K562 (cell line): ENCODE measurements around the gene RFNG. TPM values are rescaled to one million over a fixed set of nuclear protein-coding genes. Genes with fewer than 3 reads are reported as not detected.

Experiments used
- ATAC-seq: fragments of 200-7000 bp; cut with Tn5 transposase; 3 replicates; pipeline ENCODE4 v1.9.1; 2020; ENCODE audit warnings: moderate library complexity
- BruUV-seq: library from RNA; stranded (reverse); fragments of 400-500 nt; replicated peaks from 2 replicates; lab custom pipeline; 2021; lab: Mats Ljungman, UMichigan
- CTCF ChIA-PET: fragments of 300-600 bp; formaldehyde crosslinking; extraction: SDS; loops from one replicate; lab custom pipeline; 2021; ENCODE audit warnings: low intra/inter-chr PET ratio; lab: Yijun Ruan, JAX
- POLR2A ChIA-PET: fragments of 300-600, 350-650 bp; sonication (Branson Sonifier 250); formaldehyde crosslinking; extraction: SDS; loops from one replicate; lab custom pipeline; 2021; ENCODE audit warnings: antibody characterized with exemption, inconsistent platforms; lab: Yijun Ruan, JAX
- DNase-seq, 4 experiments: peaks; one replicate each; pipeline versions ENCODE4 v3.0.0 to v3.0.0-alpha.2; 2011 to 2018; ENCODE audit warnings: low spot score in 3 of 4, mixed read lengths in 3 of 4; ENCODE audit errors: extremely low read depth in 1 of 4
- FAIRE-seq: peaks from 2 replicates; lab custom pipeline; 2011; peaks lifted over from hg19 to GRCh38; lab: Jason Lieb, UNC
- H2AFZ ChIP-seq: 2 replicates; pipeline ENCODE4 v1.6.0; 2011; ENCODE audit warnings: low read depth, low read length, control low read depth, inconsistent platforms
- H3K27ac ChIP-seq: fragments of 200-600 bp; 3 replicates; pipeline ENCODE4 v1.8.0; 2011; ENCODE audit warnings: low read depth, mild to moderate bottlenecking, control low read depth, inconsistent platforms, low read length, moderate library complexity, mixed read lengths; ENCODE audit errors: extremely low read depth
- H3K27me3 ChIP-seq, 2 experiments: fragments of 300-600 bp in 1 of 2; 2 replicates in 1 of 2; 3 replicates in 1 of 2; pipeline versions ENCODE4 v1.6.0 to v1.8.0; 2011; ENCODE audit warnings: inconsistent platforms in 2 of 2, low read length in 2 of 2, mild to moderate bottlenecking in 1 of 2, mixed read lengths in 1 of 2, moderate library complexity in 1 of 2; ENCODE audit not compliant: control insufficient read depth in 2 of 2, insufficient read depth in 2 of 2
- H3K36me3 ChIP-seq: fragments of 300-600 bp; 3 replicates; pipeline ENCODE4 v1.8.0; 2011; ENCODE audit warnings: mild to moderate bottlenecking, low read length, inconsistent platforms; ENCODE audit not compliant: control insufficient read depth, insufficient read depth
- H3K4me1 ChIP-seq, 2 experiments: fragments of 200-600 bp in 1 of 2; replicated peaks in 1 of 2; 2 replicates in 1 of 2; 3 replicates in 1 of 2; pipeline versions ENCODE4 v1.5.1 to v1.8.0; 2011; ENCODE audit warnings: inconsistent platforms in 2 of 2, low read length in 2 of 2, mild to moderate bottlenecking in 1 of 2, mixed read lengths in 1 of 2, moderate library complexity in 1 of 2; ENCODE audit not compliant: control insufficient read depth in 2 of 2, insufficient read depth in 2 of 2
- H3K4me2 ChIP-seq: 2 replicates; pipeline ENCODE4 v1.6.1; 2011; ENCODE audit warnings: low read length, control low read depth, inconsistent platforms, mixed read lengths; ENCODE audit not compliant: insufficient read depth
- H3K4me3 ChIP-seq: fragments of 200-600 bp; sonication (generic), shearing (Covaris generic); 2 replicates; pipeline ENCODE4 v1.5.1; 2016; ENCODE audit warnings: control low read depth, inconsistent platforms
- H3K79me2 ChIP-seq: fragments of 200-600 bp; 3 replicates; pipeline ENCODE4 v1.8.0; 2011; ENCODE audit warnings: low read length, inconsistent platforms; ENCODE audit not compliant: control insufficient read depth, insufficient read depth
- H3K9ac ChIP-seq, 2 experiments: 2 replicates each; pipeline versions ENCODE4 v1.6.0 to v1.6.1; 2011; ENCODE audit warnings: low read depth in 2 of 2, low read length in 2 of 2, control low read depth in 1 of 2, inconsistent platforms in 1 of 2, mild to moderate bottlenecking in 1 of 2, mixed read lengths in 1 of 2; ENCODE audit not compliant: insufficient read depth in 1 of 2
- H3K9me1 ChIP-seq: one replicate; pipeline ENCODE4 v1.6.0; 2011; ENCODE audit warnings: inconsistent platforms, mild to moderate bottlenecking, low read length, moderate library complexity; ENCODE audit not compliant: control insufficient read depth, insufficient read depth
- H3K9me3 ChIP-seq: replicated peaks from 2 replicates; pipeline ENCODE4 v1.5.1; 2011; ENCODE audit warnings: low read depth, low read length, inconsistent platforms; ENCODE audit not compliant: control insufficient read depth, insufficient read depth
- H4K20me1 ChIP-seq: replicated peaks from 2 replicates; pipeline ENCODE4 v1.6.1; 2011; ENCODE audit warnings: low read length, inconsistent platforms, mixed read lengths; ENCODE audit not compliant: control insufficient read depth, insufficient read depth
- ARID1B ChIP-seq: fragments of 450-650 bp; IDR thresholded peaks from 2 replicates; pipeline ENCODE4 v1.6.1; 2016; ENCODE audit warnings: antibody characterized with exemption, mild to moderate bottlenecking, inconsistent platforms
- JUND ChIP-seq, 2 experiments: IDR thresholded peaks; 2 replicates in 1 of 2; 3 replicates in 1 of 2; pipeline ENCODE4 v1.6.1; 2011; ENCODE audit warnings: borderline replicate concordance in 2 of 2, low read depth in 2 of 2, low read length in 2 of 2, improper control_type of control experiment in 1 of 2, missing biosample characterization in 1 of 2, missing genetic modification characterization in 1 of 2, missing genetic modification reagents in 1 of 2
- NFYB ChIP-seq: IDR thresholded peaks from 2 replicates; pipeline ENCODE4 v1.6.1; 2011; ENCODE audit warnings: mild to moderate bottlenecking, moderate library complexity; ENCODE audit not compliant: insufficient read length; ENCODE audit errors: extremely low read depth
- POLR2AphosphoS5 ChIP-seq: IDR thresholded peaks from 2 replicates; pipeline ENCODE4 v1.6.1; 2011; ENCODE audit warnings: mild to moderate bottlenecking, low read depth, low read length, moderate library complexity; ENCODE audit not compliant: control insufficient read depth, insufficient read depth
- POU5F1 ChIP-seq: fragments of 150-350 bp; IDR thresholded peaks from 2 replicates; pipeline ENCODE4 v1.6.1; 2014; ENCODE audit warnings: borderline replicate concordance, low read length, low read depth, mild to moderate bottlenecking; ENCODE audit not compliant: partially characterized antibody
- ZNF764 ChIP-seq: fragments of 250-450 bp; sonication (Bioruptor Pico); IDR thresholded peaks from 2 replicates; pipeline ENCODE4 v1.4.0; 2020; ENCODE audit warnings: low read depth, mild to moderate bottlenecking, moderate library complexity
- ZSCAN32 ChIP-seq: fragments of 450-650 bp; formaldehyde crosslinking; IDR thresholded peaks from 2 replicates; pipeline ENCODE4 v1.4.0; 2020; ENCODE audit warnings: mild to moderate bottlenecking, moderate library complexity
- WGBS: fragments of 100-300 bp; shearing (Covaris generic); methylation state at CpG from one replicate; pipeline ENCODE4 v1.1.6; 2016; ENCODE audit warnings: low coverage, mixed read lengths; ENCODE audit not compliant: insufficient coverage; ENCODE audit errors: missing lambda C conversion rate; 5-methylcytosine and 5-hydroxymethylcytosine counted together
- in situ Hi-C: fragments of 300-500 bp; cut with MboI; formaldehyde crosslinking; loops from 4 replicates; pipeline ENCODE4 v1.15.0; 2018; ENCODE audit warnings: inconsistent platforms, mixed read lengths
- intact Hi-C: fragments of 100-400 bp; cut with micrococcal nuclease; formaldehyde crosslinking; loops from 2 replicates; pipeline ENCODE4 v1.14.2; 2022
- polyA plus RNA-seq, 8 experiments: library from polyadenylated mRNA; depleted of rRNA in 4 of 8; stranded (reverse) in 5 of 8; unstranded in 3 of 8; fragments of >200 nt; fragmentation: Nextera tagmentation in 2 of 8; fragmentation: Illumina TruSeq in 1 of 8; extraction: Ambion mirVana in 2 of 8; extraction: Trizol in 1 of 8; gene quantifications; 2 replicates each; pipeline versions ENCODE4 v1.2.1 to v1.2.3, GENCODE V29; 2011 to 2014; ENCODE audit warnings: inconsistent platforms in 1 of 8, missing spikeins in 1 of 8
- total RNA-seq, 7 experiments: library from RNA; depleted of rRNA in 6 of 7; stranded (reverse); fragments of >200 nt in 6 of 7; fragmentation: Illumina TruSeq in 2 of 7; extraction: Trizol in 2 of 7; gene quantifications; 2 replicates each; pipeline versions ENCODE4 v1.2.1 to v1.2.3, GENCODE V29; 2011 to 2021; ENCODE audit warnings: low replicate concordance in 1 of 7
- TF ChIP-seq, protein P1 (sequence below): fragments of 450-650 bp; formaldehyde crosslinking; conservative IDR thresholded peaks from 2 replicates; pipeline ENCODE4 v1.4.0; 2022; ENCODE audit warnings: mild to moderate bottlenecking, missing genetic modification characterization
- TF ChIP-seq, protein P2 (sequence below): fragments of 250-450 bp; sonication (Bioruptor Pico); IDR thresholded peaks from 2 replicates; pipeline ENCODE4 v1.4.0; 2020; ENCODE audit warnings: mild to moderate bottlenecking
- TF ChIP-seq, protein P3 (sequence below): sonication (generic); formaldehyde crosslinking; IDR thresholded peaks from 2 replicates; pipeline ENCODE4 v1.9.0; 2022; ENCODE audit warnings: mild to moderate bottlenecking, missing genetic modification reagents

Gene RFNG
- total and polyA plus RNA-seq, 9 of the 15 experiments (the other 6 are each of a cell fraction or from before 2014, with no cell fraction given) = 0.32 to 32.8 (median 9.5) TPM

DNA sequence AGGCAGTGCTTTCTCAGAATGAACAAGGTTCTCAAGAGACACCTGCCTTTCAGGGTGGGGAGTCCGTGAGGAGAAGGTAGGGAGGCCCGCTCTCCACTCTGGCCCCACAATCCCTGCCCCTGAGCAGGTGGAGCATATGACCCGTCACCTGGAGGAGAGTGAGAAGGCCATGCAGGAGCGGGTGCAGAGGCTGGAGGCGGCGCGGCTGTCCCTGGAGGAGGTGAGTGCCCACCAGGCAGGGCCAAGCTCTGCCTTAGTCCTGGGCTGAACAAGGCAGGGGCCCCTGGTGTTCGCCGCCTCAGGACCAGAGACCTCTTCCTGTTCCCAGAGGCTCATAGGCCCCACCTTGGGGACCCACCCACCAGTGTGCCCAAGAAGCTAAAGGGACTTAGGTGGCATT lies 22.6 kb downstream of the RFNG start:
- no TSS peak for BruUV-seq
- intact Hi-C loops (no loop called here), in situ Hi-C loops (no loop called here)
- DNase-seq = no peak
- Histone ChIP-seq H3K79me2 (peaks cover 20% of the 10 kb centered on the region), H3K27me3 (no peaks in the 10 kb centered on the region), H3K4me2 (no peak overlapping the region), H4K20me1 (no peaks in the 10 kb centered on the region), H3K9ac (peak overlapping the region in 1 of 2 experiments; percentile 55; a peak in 1 of 4 replicates), H3K27ac (no peak overlapping the region), H3K4me1 (peaks cover 8 to 89% of the 10 kb centered on the region in 2 experiments)
- POLR2A ChIA-PET = interaction anchor here (2.0 kb wide), 1 partner anchor 9 kb away, joined by 6 read pairs; the partner anchor contains the start of gene DCXR
- ATAC-seq = no peak
- no peak for TF ChIP-seq NFYB
- TF ChIP-seq, protein P1, sequence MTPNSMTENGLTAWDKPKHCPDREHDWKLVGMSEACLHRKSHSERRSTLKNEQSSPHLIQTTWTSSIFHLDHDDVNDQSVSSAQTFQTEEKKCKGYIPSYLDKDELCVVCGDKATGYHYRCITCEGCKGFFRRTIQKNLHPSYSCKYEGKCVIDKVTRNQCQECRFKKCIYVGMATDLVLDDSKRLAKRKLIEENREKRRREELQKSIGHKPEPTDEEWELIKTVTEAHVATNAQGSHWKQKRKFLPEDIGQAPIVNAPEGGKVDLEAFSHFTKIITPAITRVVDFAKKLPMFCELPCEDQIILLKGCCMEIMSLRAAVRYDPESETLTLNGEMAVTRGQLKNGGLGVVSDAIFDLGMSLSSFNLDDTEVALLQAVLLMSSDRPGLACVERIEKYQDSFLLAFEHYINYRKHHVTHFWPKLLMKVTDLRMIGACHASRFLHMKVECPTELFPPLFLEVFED (CRISPR knock-in tag) = no peak
- no peak for TF ChIP-seq JUND (IDR thresholded peaks at IDR 0.05; ENCODE audit: borderline replicate concordance, low read depth, low read length)
- no peak for TF ChIP-seq JUND (tag; IDR thresholded peaks at IDR 0.05; ENCODE audit: borderline replicate concordance, low read depth, low read length)
- no peak for TF ChIP-seq ZSCAN32 (CRISPR knock-in tag)
- TF ChIP-seq, protein P2, sequence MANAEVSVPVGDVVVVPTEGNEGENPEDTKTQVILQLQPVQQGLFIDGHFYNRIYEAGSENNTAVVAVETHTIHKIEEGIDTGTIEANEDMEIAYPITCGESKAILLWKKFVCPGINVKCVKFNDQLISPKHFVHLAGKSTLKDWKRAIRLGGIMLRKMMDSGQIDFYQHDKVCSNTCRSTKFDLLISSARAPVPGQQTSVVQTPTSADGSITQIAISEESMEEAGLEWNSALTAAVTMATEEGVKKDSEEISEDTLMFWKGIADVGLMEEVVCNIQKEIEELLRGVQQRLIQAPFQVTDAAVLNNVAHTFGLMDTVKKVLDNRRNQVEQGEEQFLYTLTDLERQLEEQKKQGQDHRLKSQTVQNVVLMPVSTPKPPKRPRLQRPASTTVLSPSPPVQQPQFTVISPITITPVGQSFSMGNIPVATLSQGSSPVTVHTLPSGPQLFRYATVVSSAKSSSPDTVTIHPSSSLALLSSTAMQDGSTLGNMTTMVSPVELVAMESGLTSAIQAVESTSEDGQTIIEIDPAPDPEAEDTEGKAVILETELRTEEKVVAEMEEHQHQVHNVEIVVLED = no peak
- TF ChIP-seq POU5F1 = no peak
- no peak for TF ChIP-seq ZNF764 (CRISPR knock-in tag)
- TF ChIP-seq, protein P3, sequence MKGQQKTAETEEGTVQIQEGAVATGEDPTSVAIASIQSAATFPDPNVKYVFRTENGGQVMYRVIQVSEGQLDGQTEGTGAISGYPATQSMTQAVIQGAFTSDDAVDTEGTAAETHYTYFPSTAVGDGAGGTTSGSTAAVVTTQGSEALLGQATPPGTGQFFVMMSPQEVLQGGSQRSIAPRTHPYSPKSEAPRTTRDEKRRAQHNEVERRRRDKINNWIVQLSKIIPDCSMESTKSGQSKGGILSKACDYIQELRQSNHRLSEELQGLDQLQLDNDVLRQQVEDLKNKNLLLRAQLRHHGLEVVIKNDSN (CRISPR knock-in tag) = no peak
- no peak for TF ChIP-seq ARID1B
- no peak for TF ChIP-seq POLR2AphosphoS5
- TF ChIP-seq, all 486 proteins: peak for 0
- Histone ChIP-seq H2AFZ (no peak overlapping the region), H3K9me3 (no peaks in the 10 kb centered on the region), H3K9me1 (no peaks in the 10 kb centered on the region), H3K36me3 (peaks cover 12% of the 10 kb centered on the region; the same call in 1 of the 3 replicates), H3K4me3 (no peak overlapping the region)
- CTCF ChIA-PET = no interaction called here
- WGBS = 87% methylated on average over 8 of the region's 9 CpGs
- no peak for FAIRE-seq
